RCC 7860 (cell line): Measurements from ENCODE around the gene PPP1R14D.

Source experiments
- DNase-seq: peaks from one replicate; pipeline ENCODE4 v3.0.0-alpha.2; 2015; ENCODE audit warnings: low spot score
- FAIRE-seq: peaks from 2 replicates; lab custom pipeline; 2012; peaks lifted over from hg19 to GRCh38; lab: Jason Lieb, UNC

The PPP1R14D gene

GRCh38 chr15:40766194-40766815 lies 62.2 kb downstream of the PPP1R14D start:
- no peak for DNase-seq

More at GRCh38 chr15:40766194-40766815, 62.2 kb downstream of the PPP1R14D start:
- FAIRE-seq, result no peak
